GM21786 (cell line): ENCODE data around the gene ZNF415.
"Not testable (repeated sequence)": the region's sequence is repeated elsewhere in the genome, so short reads cannot be mapped to it uniquely, and the experiment has no call there.

Experiments used
- ATAC-seq: cut with Tn5 transposase; IDR thresholded peaks from one replicate; pipeline ENCODE4 v1.9.1; 2021; ENCODE audit not compliant: unreplicated experiment

The ZNF415 gene

GRCh38 chr19:53132141-53132991 lies at the start of gene ZNF415:
Gene ZNF415, minus strand, starts transcription at chr19:53132910. Its CDS starts 10,234 bp downstream, at chr19:53122676.
- ATAC-seq: no peak

- no peak for ATAC-seq
These were observed 49.5 kb upstream of the ZNF415 start for GRCh38 chr19:53182202-53182601.

- ATAC-seq: no peak
These were observed 45.3 kb upstream of the ZNF415 start for GRCh38 chr19:53177986-53178385.

- ATAC-seq: no peak
These were observed 40.2 kb upstream of the ZNF415 start for GRCh38 chr19:53172889-53173288.

- ATAC-seq: no peak
These were observed 33.0 kb upstream of the ZNF415 start for GRCh38 chr19:53165691-53166091.

GRCh38 chr19:53161123-53161522 lies 28.4 kb upstream of the ZNF415 start:
- ATAC-seq: no peak

- ATAC-seq: no peak
These were observed 27.6 kb upstream of the ZNF415 start for GRCh38 chr19:53160350-53160749.

- ATAC-seq: no peak
These were observed 25.5 kb upstream of the ZNF415 start for GRCh38 chr19:53158119-53158656.

- ATAC-seq: no peak
These were observed 24.9 kb upstream of the ZNF415 start for GRCh38 chr19:53157626-53158025.

- ATAC-seq: no peak
These were observed 24.1 kb upstream of the ZNF415 start for GRCh38 chr19:53156850-53157249.

- ATAC-seq: no peak
These were observed 14.9 kb upstream of the ZNF415 start for GRCh38 chr19:53147645-53148044.

- ATAC-seq: no peak
These were observed 7.6 kb upstream of the ZNF415 start for GRCh38 chr19:53140351-53140750.

- ATAC-seq: no peak
These were observed 3.7 kb upstream of the ZNF415 start for GRCh38 chr19:53136432-53136831.

GRCh38 chr19:53131727-53132126 lies 983 bp downstream of the ZNF415 start:
- ATAC-seq: no peak

- no peak for ATAC-seq
These were observed 1.6 kb downstream of the ZNF415 start for GRCh38 chr19:53131085-53131590.

- no peak for ATAC-seq
These were observed 2.2 kb downstream of the ZNF415 start for GRCh38 chr19:53130506-53130905.

- not testable (repeated sequence) for ATAC-seq
These were observed 5.8 kb downstream of the ZNF415 start for GRCh38 chr19:53126733-53127526.

GRCh38 chr19:53123400-53123799 lies 9.3 kb downstream of the ZNF415 start:
- no peak for ATAC-seq

GRCh38 chr19:53112286-53112685 lies 20.4 kb downstream of the ZNF415 start:
- ATAC-seq: no peak

- ATAC-seq: no peak
These were observed 23.2 kb downstream of the ZNF415 start for GRCh38 chr19:53109527-53109926.
